Dendritic cell treated with granulocyte-macrophage colony-stimulating factor and Interleukin-4, amounts not matched to agents 40 ng/mL and 50 ng/mL, for 4 days (primary cell): ENCODE data around the gene SLC39A5.
A peak's percentile ranks its signal among the peaks of the same experiment; 100 is the strongest.

Source experiments
- H3K27ac Mint-ChIP-seq: one replicate; pipeline ENCODE4 v1.8.0; 2022; ENCODE audit warnings: mild to moderate bottlenecking, mixed read lengths
- H3K27me3 Mint-ChIP-seq: one replicate; pipeline ENCODE4 v1.8.0; 2022; ENCODE audit warnings: mild to moderate bottlenecking, mixed read lengths
- H3K36me3 Mint-ChIP-seq: one replicate; pipeline ENCODE4 v1.8.0; 2022; ENCODE audit warnings: low read depth, mixed read lengths
- H3K4me1 Mint-ChIP-seq: one replicate; pipeline ENCODE4 v1.8.0; 2022; ENCODE audit warnings: low read depth, mixed read lengths
- H3K4me3 Mint-ChIP-seq: one replicate; pipeline ENCODE4 v1.8.0; 2022; ENCODE audit warnings: mild to moderate bottlenecking, moderate library complexity, mixed read lengths
- H3K9me3 Mint-ChIP-seq: one replicate; pipeline ENCODE4 v1.8.0; 2022; ENCODE audit warnings: mixed read lengths
- intact Hi-C: fragments of 100-400 bp; cut with micrococcal nuclease; formaldehyde crosslinking; loops from one replicate; pipeline ENCODE4 v1.15.0; 2022

SLC39A5 gene

DNA sequence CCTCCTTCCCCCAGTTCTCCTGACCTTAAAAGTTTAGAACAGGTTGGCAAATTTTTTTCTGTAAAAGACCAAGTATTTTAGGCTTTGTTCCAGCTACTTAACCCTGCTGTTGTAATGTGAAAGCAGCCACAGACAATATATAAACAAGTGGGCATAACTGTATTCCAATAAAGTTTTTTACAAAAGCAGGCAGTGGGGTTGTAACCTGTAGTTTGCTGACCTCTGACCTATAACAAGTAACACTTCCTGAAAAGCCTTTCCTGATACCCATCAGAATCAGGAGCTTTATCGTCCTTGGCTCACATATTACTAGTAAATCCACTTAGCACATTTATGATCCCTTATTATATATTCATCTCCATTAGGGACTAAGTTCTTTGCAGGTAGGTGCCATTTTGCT lies 27.5 kb upstream of the SLC39A5 start:
- Mint-ChIP-seq H3K27ac (no peak overlapping the region), H3K27me3 (no peaks in the 10 kb centered on the region), H3K4me1 (peaks cover 10% of the 10 kb centered on the region), H3K36me3 (peaks cover 35% of the 10 kb centered on the region), H3K9me3 (no peaks in the 10 kb centered on the region), H3K4me3 (no peak overlapping the region)
- intact Hi-C loops: no loop called here

DNA sequence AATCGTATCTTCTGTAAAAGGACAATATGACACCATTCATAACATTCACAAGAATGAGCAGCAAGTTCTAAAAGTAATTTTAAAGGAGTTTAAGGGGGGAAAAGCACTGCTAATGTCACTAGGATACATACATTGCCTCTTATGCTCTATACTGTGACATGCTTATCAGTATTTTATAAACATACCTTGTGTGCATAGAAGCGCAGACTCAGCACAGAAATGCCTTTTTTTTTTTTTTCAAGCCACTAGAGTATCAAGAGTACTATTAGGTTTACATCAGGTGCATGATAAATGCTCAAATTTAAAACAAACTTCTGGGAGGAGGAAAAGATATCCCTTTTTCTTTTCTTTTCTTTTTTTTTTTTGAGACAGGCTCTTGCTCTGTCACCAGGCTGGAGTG lies 27.0 kb upstream of the SLC39A5 start:
- Mint-ChIP-seq H3K27ac (no peak overlapping the region), H3K36me3 (peaks cover 40% of the 10 kb centered on the region), H3K4me1 (peaks cover 10% of the 10 kb centered on the region), H3K4me3 (no peak overlapping the region), H3K9me3 (no peaks in the 10 kb centered on the region), H3K27me3 (no peaks in the 10 kb centered on the region)
- intact Hi-C loops: no loop called here

DNA sequence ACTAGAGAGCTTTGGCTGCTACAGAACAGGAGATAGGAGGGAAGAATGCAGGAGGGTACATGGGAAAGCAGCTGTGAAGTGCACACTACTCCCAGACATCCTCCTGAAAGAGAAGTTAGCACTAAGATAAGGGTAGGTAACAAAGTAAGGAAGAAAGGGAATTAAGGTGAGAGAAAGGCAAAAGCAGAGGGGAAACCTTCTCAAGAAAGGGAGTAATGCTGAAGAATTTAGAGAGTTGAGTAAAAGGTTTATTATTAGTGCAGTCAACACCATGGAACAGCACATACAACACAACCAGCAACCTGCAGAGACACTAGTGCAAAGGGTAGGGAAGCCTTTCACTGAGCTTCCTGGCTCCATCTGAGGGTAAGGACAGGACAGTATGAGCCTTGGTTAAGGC lies 25.6 kb upstream of the SLC39A5 start:
- no peaks in the 10 kb centered on the region for H3K27me3 Mint-ChIP-seq
- peaks cover 54% of the 10 kb centered on the region for H3K36me3 Mint-ChIP-seq
- H3K4me1 Mint-ChIP-seq: peaks cover 10% of the 10 kb centered on the region
- intact Hi-C loops: no loop called here
- no peak overlapping the region for H3K27ac Mint-ChIP-seq
- no peaks in the 10 kb centered on the region for H3K9me3 Mint-ChIP-seq
- H3K4me3 Mint-ChIP-seq: no peak overlapping the region

DNA sequence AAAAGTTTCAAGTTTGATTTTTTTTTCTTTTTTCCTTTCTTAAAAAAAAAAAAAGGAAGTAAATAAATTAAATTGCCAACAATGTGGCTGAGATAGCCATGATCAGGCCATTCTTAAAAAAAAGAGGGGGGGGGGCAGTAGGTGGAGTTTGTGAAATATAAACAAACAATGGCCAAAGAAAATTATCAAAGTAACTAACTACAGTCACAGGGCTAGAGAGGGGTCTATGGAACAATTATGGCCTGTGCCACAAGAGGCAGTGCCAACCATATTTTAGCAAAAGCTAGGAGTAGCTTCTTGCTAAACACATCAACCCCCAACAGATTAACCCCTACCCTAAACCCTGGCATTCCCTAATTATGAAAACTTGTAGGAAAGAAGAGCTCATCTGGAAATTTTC lies 24.4 kb upstream of the SLC39A5 start:
- intact Hi-C loops: no loop called here
- Mint-ChIP-seq H3K36me3 (peaks cover 66% of the 10 kb centered on the region), H3K4me3 (no peak overlapping the region), H3K27me3 (no peaks in the 10 kb centered on the region), H3K27ac (no peak overlapping the region), H3K4me1 (peaks cover 10% of the 10 kb centered on the region), H3K9me3 (no peaks in the 10 kb centered on the region)

DNA sequence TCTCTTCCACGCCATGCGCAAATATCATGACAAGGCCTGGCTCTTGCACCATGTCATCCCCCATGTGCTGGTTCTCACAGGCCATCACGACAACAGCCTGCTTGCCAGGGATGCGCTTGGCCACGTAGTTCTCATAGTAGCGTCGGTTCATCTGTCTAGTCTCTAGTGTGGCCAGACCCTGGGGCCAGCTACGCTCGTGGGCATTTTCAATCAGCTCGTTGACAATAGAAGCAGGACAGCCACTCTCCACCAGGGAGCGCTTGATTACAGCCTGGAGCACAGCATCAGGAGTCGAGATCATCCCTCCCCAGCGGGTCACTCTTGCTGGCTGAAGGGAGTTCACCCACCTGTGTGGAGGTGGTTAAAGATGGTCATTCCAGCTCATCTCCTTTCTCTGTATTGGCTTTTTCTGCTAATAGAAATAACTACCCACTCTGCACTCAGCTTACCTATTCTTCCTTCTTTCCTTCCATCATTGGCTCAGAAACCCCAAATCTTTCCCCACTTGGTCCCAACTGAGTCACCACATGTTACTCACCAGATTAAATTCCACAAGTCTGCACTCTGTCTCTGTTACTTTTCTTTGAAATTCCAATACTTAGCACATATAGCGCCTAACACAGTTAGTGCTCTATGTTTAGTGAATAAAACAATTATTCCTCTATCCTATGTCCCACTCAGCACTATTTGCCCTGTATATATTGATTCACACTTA lies 23.2 kb upstream of the SLC39A5 start:
- H3K4me1 Mint-ChIP-seq: peaks cover 10% of the 10 kb centered on the region
- H3K27me3 Mint-ChIP-seq: no peaks in the 10 kb centered on the region
- no peak overlapping the region for H3K27ac Mint-ChIP-seq
- intact Hi-C loops: loop anchor here (2.0 kb wide), 1 partner anchor 16 kb away; no protein-coding TSS in a partner anchor
- H3K36me3 Mint-ChIP-seq: peaks cover 78% of the 10 kb centered on the region
- no peaks in the 10 kb centered on the region for H3K9me3 Mint-ChIP-seq
- no peak overlapping the region for H3K4me3 Mint-ChIP-seq

DNA sequence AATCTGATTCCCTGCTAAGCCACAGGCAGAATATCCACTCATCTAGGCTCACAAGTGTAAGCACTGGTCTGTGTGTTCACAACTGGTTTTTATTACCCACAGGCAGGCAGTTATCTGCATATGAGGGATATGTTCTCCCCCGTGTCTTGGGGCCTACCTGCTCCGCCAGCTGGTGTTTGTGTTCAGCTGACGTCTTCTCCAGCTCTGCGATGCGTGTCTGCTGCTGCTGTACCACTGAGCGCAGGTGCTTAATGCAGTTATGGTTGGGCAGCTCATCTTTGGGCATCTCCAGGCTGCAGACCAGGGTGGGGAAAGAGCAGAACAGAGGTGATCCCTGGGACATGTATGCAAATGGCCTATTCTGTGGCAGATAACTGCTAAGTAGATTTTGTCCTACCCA lies 21.8 kb upstream of the SLC39A5 start:
- H3K9me3 Mint-ChIP-seq: no peaks in the 10 kb centered on the region
- H3K27me3 Mint-ChIP-seq: no peaks in the 10 kb centered on the region
- no peak overlapping the region for H3K4me3 Mint-ChIP-seq
- intact Hi-C loops: no loop called here
- H3K27ac Mint-ChIP-seq: no peak overlapping the region
- H3K36me3 Mint-ChIP-seq: peaks cover 92% of the 10 kb centered on the region
- H3K4me1 Mint-ChIP-seq: peaks cover 10% of the 10 kb centered on the region

DNA sequence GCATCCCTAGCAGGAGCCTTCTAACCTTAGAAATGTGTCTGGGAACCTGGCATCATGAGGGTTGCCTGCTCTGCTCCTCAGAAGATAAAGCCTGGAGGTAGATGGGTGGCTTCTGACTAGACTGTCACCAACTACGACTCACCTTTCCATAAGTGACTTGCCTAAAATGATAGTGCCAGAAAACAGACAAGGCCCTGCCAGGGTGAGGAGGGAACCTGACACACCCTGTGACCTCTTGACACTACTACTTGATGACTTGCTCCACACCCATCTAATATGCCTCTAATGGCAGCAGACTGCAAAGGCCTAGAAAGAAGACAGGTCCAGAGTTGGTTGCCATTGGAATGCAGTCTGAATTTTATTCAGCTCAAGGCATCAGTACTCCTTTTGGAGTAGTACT lies 17.5 kb upstream of the SLC39A5 start:
- H3K4me1 Mint-ChIP-seq: peaks cover 11% of the 10 kb centered on the region
- intact Hi-C loops: no loop called here
- H3K4me3 Mint-ChIP-seq: no peak overlapping the region
- peaks cover 100% of the 10 kb centered on the region for H3K36me3 Mint-ChIP-seq
- no peaks in the 10 kb centered on the region for H3K9me3 Mint-ChIP-seq
- no peak overlapping the region for H3K27ac Mint-ChIP-seq
- no peaks in the 10 kb centered on the region for H3K27me3 Mint-ChIP-seq

DNA sequence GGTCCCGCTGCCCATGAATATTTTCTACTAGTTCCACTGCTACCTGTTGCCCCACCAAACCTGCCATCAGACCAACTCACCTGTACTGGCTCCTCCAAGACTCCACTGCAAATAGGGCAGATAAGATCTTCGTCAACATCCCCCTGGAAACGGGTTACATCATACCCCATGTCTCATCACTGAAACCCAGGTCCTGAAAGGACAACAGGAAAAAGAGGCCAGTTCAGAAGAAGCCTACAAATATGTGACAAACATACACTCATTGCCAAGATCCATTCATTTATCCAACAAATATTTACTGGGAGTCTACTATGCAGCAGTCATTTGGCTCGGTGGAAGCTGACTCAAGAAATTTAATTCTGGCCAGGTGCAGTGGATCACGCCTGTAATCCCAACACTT lies 16.0 kb upstream of the SLC39A5 start:
- no peaks in the 10 kb centered on the region for H3K9me3 Mint-ChIP-seq
- no peak overlapping the region for H3K27ac Mint-ChIP-seq
- H3K4me3 Mint-ChIP-seq: no peak overlapping the region
- H3K4me1 Mint-ChIP-seq: peaks cover 11% of the 10 kb centered on the region
- peaks cover 86% of the 10 kb centered on the region for H3K36me3 Mint-ChIP-seq
- intact Hi-C loops: no loop called here
- no peaks in the 10 kb centered on the region for H3K27me3 Mint-ChIP-seq

DNA sequence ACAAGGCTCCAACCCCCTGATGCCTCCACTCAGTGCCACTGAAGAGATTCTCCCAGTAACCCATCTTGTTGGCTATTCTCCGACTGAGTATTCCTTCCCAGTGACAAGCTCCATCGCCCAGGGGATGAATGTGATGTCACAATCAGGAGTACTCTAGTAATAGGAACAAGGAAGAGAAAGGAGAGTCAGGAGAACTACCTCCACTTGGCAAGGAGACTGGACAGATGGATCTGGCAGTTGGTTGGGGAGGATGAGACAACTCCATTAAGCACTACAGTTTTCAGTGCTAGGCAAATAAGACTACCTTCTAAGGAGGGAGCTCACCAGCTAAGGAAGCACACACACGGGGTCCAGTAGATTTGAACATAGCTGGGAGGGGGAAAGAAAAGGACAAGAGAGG lies 13.4 kb upstream of the SLC39A5 start:
- Mint-ChIP-seq H3K27me3 (no peaks in the 10 kb centered on the region), H3K9me3 (no peaks in the 10 kb centered on the region), H3K36me3 (peaks cover 66% of the 10 kb centered on the region), H3K27ac (no peak overlapping the region), H3K4me3 (no peak overlapping the region), H3K4me1 (peaks cover 22% of the 10 kb centered on the region)
- intact Hi-C loops: no loop called here

DNA sequence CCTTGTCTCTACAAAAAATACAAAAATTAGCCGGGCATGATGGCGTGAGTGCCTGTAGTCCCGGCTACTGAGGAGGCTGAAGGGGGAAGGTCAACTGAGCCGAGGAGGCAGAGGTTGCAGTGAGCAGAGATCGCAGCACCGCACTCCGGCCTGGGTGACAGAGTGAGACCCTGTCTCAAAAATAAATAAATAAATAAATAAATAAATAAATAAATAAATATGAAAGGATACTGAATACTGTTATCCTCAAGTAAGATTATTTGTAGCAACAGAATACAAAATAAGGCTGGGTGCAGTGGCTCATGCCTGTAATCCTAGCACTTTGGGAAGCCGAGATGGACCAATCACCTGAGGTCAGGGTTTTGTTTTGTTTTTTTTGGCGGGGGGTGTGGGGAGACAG lies 10.0 kb upstream of the SLC39A5 start:
- no peaks in the 10 kb centered on the region for H3K9me3 Mint-ChIP-seq
- no peak overlapping the region for H3K4me3 Mint-ChIP-seq
- no peaks in the 10 kb centered on the region for H3K27me3 Mint-ChIP-seq
- peaks cover 55% of the 10 kb centered on the region for H3K4me1 Mint-ChIP-seq
- H3K27ac Mint-ChIP-seq: peak overlapping the region; percentile 30
- peaks cover 40% of the 10 kb centered on the region for H3K36me3 Mint-ChIP-seq
- intact Hi-C loops: loop anchor here (1.0 to 5.0 kb wide), 2 partner anchors 27 to 37 kb away; partner anchors contain the start of gene ANKRD52

DNA sequence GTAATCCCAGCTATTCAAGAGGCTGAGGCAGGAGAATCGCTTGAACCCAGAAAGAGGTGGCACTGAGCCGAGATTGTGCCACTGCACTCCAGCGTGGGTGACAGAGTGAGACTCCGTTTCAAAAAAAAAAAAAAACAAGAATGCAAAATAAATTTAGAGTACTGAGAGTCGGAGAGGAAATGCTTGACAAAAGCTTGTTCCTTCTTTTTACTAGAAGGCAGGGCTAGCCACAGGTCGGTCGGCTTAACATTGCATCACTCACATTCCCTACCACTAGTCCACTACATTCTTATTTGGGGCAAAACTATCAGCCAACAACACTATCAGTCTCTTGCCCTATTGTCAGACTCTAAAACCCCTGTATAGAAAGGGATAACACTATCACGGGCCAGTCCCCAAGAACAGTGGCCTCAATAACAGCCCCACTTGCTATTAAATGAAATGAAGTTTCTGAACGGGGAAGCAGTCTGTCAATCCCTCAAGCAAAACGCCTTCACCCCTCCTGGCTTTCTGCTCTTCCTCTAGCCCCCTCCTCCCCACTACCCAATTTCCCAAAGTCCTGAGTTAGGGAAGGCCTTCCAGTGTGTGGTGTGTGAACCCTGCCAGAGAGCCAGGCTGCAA lies 9.1 kb upstream of the SLC39A5 start:
- Mint-ChIP-seq H3K4me3 (peak overlapping the region; percentile 99), H3K27me3 (no peaks in the 10 kb centered on the region), H3K9me3 (no peaks in the 10 kb centered on the region), H3K36me3 (peaks cover 31% of the 10 kb centered on the region), H3K27ac (peak overlapping the region; percentile 100), H3K4me1 (peaks cover 63% of the 10 kb centered on the region)
- intact Hi-C loops: loop anchor here (1.0 to 5.0 kb wide), 2 partner anchors 27 to 37 kb away; partner anchors contain the start of gene ANKRD52

DNA sequence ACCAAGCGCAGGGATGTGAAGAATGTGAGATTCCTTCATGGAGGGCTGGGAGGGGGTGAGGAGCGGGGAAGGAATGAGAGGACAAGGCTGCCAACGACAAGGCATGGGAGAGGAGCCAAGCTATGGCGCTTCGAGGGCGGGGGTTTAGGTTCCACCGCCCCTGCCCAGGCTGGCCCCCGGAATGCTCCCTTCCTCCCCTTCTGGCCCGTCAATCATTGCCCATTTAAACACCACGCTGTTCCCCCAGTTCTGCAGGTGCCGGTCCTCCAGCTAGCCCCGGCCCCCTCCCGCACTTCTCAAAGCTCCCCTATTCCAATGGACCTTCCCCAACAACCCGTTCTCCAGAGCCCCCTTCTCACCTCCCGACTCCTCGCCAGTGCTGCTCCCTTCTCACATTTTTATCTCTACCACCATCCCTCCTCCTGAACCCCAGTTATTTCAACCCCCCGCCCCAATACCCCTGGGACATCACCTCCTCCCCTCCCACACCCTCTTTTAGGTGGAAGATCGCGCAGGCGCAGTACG lies 8.6 kb upstream of the SLC39A5 start:
- Mint-ChIP-seq H3K9me3 (no peaks in the 10 kb centered on the region), H3K27ac (peak overlapping the region; percentile 100), H3K4me3 (peak overlapping the region; percentile 99), H3K27me3 (no peaks in the 10 kb centered on the region), H3K36me3 (peaks cover 29% of the 10 kb centered on the region), H3K4me1 (peaks cover 63% of the 10 kb centered on the region)
- intact Hi-C loops: loop anchor here (5.0 kb wide), 1 partner anchor 36 kb away; the partner anchor contains the start of gene ANKRD52

DNA sequence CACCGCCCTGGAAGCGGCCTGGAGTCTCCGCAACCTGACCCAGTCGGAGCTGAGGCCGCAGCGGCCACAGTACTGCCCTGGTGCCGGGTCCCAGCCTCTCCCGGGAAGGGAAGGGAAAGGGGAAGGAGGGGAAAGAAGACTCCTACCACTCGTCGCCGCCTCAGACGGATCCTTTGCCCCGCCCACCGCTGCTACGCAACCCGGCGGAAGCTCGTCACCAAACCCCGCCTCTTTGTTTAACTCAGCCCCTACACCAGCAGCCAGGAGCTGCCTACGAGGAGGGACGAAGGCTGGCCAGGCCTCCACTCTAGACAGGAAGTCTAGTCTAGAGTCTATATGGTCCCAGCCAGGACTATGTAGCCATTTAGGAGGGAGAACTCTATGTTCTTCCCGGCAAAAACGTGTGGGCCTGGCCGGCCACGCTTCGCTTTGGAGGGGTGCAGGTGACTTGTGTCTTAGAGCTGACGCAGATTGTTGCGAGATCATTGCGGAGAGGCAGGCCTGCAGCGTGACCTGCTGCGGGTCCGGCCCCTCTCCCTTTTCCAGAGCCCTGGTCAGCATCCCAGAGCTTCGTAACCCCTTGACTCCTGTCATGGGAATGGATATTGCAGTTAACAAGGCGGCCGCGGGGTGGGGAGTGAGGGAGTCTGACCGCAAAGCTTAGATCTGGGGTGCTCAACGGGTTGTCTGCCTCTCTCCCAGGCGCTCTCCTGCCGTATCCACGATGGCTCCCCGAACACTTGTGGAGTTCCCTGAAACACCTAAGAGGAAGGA lies 7.9 kb upstream of the SLC39A5 start, which contains the start of gene RNF41:
RNF41 (minus strand) TSS at position 166 of the 774 bp plus-strand sequence. CDS start 7,875 bp downstream, outside the sequence.
- intact Hi-C loops: loop anchor here (2.0 to 5.0 kb wide), 2 partner anchors 15 to 35 kb away; partner anchors contain the start of gene ANKRD52
- H3K9me3 Mint-ChIP-seq: no peaks in the 10 kb centered on the region

More for the DNA sequence above, 7.9 kb upstream of the SLC39A5 start, which contains the start of gene RNF41:
- Mint-ChIP-seq H3K4me1 (peaks cover 56% of the 10 kb centered on the region), H3K27ac (peak within 1 kb of the TSS; percentile 100), H3K4me3 (peak within 1 kb of the TSS; percentile 99), H3K27me3 (no peaks in the 10 kb centered on the region), H3K36me3 (peaks cover 27% of the 10 kb centered on the region)
